Measurements from ENCODE around the gene SLC48A1.

GRCh38 chr12:47800582-47800981, 27.5 kb downstream of the SLC48A1 start:
- TF ChIP-seq EP300 (IDR thresholded peaks at IDR 0.05) (no peak), CTCF (IDR thresholded peaks at IDR 0.05) (no peak), POLR2A (IDR thresholded peaks at IDR 0.05) (no peak), POLR2AphosphoS5 (IDR thresholded peaks at IDR 0.05) (no peak)
